GM21529 (cell line): Measurements from ENCODE around the gene DNAH1.
"Not testable (repeated sequence)": the region's sequence is repeated elsewhere in the genome, so short reads cannot be mapped to it uniquely, and the experiment has no call there.

Experiments
- ATAC-seq: cut with Tn5 transposase; IDR thresholded peaks from one replicate; pipeline ENCODE4 v1.9.1; 2021; ENCODE audit not compliant: unreplicated experiment

DNAH1 gene

GRCh38 chr3:52331906-52332305, 15.8 kb downstream of the DNAH1 start:
- no peak for ATAC-seq

- no peak for ATAC-seq
These were observed 17.9 kb downstream of the DNAH1 start for GRCh38 chr3:52333869-52334557.

DNA sequence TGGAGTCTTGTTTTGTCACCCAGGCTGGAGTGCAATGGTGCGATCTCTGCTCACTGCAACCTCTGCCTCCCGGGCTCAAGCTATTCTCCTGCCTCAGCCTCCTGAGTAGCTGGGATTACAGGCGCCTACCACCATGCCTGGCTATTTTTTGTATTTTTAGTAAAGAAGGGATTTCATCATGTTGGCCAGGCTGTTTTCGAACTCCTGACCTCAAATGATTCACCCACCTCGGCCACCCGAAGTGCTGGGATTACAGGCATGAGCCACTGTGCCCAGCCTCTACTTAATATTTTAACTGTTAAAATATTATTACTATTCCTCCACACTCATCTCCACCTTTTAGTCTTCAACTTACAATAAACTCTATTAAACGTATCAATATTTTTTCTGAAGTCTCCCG, 22.0 kb downstream of the DNAH1 start:
- ATAC-seq, result not testable (repeated sequence)

DNA sequence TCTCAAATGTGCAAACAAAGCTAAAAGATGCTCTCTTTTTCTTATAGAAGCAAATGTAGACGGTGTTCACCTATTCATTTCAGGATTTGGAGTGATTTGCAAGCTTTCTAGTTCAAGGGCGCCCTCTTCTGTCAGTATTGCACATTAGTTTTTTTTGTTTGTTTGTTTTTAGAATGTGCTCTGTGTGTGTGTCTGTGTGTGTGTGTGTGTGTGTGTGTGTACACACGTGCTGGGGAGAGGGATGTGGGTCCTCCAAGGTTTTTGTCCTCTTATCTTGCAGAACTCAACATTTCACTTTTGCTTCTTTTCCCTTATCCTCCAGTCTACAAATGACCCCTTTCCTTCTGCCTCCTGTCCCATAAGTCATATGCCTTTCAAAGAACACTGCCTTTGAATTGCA, 23.5 kb downstream of the DNAH1 start:
- ATAC-seq, result no peak

GRCh38 chr3:52341123-52341522, 25.0 kb downstream of the DNAH1 start:
- no peak for ATAC-seq

DNA sequence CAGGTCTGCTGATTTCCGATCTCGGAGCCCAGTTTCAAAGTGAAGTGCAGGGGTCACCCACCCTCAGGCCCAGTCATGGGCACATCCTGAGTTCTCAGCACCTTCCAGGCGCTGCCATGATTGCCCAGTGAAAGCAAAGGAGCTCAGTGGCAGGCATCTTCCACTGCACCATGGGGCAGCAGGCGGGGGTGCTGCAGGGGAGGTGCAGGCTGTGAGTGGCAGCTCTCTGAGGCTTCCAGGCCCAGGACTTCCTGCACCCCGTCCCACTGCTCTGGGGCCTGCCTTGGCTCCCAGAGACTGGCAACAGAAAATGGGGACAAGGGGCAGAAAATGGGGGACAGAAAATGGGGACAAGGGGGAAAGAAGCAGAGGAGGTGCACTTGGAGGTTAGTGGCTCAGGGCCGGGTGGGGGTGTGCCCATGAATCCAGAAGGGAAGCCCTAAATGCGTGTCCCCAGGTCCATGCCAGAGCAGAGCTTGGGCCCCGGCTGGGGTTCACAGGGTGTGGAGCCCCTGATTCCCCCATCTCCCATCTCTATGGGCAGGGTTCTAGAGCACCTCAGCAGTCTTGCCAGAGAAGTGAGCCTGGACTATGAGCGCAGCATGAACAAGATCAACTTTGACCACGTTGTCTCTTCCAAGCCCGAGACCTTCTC, 28.0 kb downstream of the DNAH1 start:
- no peak for ATAC-seq

DNA sequence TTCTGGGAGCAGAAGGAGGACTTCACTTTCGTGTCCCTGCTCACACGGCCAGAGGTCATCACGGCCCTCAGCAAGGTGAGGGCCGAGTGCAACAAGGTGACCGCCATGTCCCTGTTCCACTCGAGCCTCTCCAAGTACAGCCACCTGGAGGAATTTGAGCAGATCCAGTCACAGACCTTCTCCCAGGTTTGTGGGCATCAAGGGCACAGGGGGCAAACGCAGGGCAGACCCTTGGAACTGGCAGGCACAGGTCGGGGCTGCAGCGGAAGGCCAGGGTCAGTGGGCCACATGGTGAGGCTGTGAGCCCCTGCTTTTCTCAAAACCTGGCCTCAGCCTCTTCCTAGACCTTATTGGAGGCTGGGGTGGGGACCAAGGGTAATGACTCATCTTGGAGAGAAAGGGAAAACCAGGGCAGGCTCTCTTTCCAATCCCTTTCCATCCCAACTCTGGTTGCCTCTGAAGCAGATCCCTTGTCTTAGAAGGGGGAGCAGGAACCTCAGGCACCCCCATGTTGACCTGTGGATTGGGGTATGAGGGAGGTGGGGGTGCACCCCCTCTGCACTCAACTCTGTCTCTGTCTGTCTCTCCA, 29.5 kb downstream of the DNAH1 start:
- no peak for ATAC-seq

DNA sequence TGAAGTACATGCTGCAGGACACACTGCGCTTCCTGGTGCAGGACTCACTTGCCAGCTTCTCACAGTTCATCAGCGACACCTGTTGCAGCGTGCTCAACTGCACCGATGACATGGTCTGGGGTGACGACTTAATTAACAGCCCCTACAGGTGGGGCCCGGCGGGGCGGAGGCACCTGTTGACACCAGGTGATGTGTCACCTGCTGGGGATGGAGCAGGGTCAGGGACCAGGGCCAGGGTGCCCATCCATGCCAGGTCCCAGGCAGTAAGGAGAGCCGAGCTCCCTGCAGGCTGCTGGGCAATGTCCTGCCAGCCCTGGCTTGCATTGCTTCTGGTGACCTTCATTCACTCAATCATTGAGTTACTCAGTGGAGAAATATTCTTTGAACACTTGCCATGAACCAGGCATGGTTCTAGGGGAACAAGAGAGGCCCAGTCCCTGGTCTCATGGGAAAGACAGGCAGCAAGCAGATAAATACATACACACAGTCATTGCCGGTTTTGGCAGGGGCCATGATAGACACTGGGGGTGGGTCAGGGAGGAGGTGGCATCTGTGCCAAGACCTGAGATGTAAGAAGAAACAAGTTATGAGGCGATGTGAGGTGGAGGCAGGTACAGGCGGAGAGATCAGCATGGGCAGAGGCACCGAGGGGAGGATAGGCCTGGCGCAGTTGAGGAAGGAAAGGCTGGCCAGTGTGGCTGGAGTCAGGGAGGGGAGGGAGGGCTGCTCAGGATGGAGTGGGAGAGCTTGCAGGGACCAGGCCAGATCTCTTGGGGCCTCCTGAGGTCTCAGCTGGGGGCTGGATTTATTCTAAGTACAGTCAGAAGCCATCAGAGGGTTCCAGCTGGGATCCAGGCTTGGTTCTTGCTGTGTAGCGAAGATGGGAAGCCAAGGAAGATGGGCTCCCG, 30.8 kb downstream of the DNAH1 start:
- ATAC-seq, result no peak

- no peak for ATAC-seq
These were observed 31.9 kb downstream of the DNAH1 start for GRCh38 chr3:52347716-52348635.

- no peak for ATAC-seq
These were observed 33.0 kb downstream of the DNAH1 start for GRCh38 chr3:52349131-52349530.

- no peak for ATAC-seq
These were observed 33.7 kb downstream of the DNAH1 start for GRCh38 chr3:52349611-52350395.

DNA sequence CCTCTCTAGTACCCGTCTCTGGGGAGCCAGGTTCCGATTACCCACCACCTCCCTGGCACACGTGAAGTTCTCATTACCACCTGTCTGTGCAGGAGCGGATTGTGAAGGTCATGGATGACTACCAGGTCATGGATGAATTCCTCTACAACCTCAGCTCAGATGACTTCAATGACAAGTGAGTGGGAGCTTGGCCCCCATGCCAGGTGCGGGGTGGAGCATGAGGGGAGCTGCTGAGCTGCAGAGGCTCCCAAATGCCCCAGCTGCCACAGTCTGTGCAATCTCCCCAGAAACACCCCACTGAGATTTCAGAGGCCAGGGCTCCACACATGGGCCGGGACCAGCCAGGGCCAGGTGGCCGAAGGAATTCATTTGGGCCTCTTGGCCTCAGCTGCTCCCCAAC, 34.3 kb downstream of the DNAH1 start:
- no peak for ATAC-seq

- no peak for ATAC-seq
These were observed 35.1 kb downstream of the DNAH1 start for GRCh38 chr3:52350981-52351761.

- ATAC-seq, result no peak
These were observed 35.7 kb downstream of the DNAH1 start for GRCh38 chr3:52351762-52352368.

DNA sequence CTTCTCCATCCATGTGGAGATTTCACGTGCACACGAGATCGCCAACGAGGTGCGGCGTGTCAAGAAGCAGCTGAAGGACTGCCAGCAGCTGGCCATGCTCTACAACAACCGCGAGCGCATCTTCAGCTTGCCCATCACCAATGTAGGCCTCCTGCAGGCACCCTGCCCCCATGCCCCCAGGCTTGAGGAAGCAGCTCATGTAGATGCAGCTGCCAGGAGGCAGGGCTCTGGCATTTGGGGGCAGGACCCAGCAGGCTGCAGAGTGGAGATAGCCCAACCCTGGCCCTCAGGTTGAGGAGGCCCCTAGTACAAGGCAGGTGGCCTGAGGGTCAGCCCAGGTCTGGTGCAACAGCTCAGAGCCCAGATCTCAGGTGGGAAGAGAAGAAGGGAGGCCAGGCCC, 36.4 kb downstream of the DNAH1 start:
- no peak for ATAC-seq

DNA sequence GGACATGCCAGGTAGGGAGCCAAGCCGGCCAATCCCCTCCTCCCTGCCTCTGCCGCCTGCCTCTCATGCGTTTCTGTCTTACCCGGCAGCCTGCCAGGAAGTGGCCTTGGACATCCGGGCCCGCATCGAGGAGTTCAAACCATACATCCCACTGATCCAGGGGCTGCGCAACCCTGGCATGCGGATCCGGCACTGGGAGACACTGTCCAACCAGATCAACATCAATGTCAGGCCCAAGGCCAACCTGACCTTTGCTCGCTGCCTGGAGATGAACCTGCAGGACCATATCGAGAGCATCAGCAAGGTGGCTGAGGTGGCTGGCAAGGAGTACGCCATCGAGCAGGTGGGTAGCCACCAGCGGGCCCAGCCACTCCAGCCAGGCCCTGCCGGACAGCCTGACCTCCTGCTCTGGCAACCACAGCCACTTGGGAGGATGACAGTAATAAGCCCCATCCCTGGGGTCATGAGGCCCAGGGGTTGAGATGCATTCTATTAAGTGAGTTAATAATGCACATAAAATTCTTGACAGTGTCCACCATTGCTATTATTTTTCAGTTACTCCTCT, 37.3 kb downstream of the DNAH1 start:
- ATAC-seq, result no peak

DNA sequence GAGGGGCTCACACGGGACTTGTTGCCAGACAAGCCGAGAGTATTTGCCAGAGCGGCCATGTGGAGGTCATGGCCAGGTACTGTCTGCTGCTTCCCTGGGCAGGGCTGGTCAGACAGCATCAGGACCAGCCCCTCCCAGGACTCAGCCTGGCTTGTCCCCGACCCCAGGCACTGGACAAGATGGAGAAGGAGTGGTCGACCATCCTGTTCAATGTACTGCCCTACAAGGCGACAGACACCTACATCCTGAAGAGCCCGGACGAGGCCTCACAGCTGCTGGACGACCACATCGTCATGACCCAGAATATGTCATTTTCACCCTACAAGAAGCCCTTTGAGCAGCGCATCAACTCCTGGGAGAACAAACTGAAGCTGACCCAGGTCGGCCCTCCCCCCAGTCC, 38.6 kb downstream of the DNAH1 start:
- ATAC-seq, result no peak

DNA sequence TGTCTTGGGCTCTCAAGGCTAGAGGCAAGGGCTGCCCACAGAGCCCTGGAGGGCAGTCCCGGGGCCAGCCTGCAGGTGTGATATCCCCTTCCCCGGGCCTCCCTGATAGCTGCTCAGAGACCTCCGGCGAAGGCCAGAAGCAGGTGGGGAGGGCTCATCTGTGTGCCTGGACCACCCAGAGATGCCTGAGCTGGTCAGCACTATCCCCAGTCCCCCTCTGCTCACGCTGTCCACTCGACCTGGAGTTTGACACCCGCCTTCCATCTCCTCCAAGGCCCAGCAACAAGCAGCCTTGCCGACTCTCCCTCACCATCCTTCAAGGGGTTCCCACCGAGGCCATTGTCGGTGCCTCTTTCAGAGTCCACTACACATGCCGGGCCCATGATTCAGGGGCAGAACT, 39.4 kb downstream of the DNAH1 start:
- ATAC-seq, result no peak
